Hypothalamus (tissue), 51 donors: ENCODE measurements around the gene LMOD1.
"Not testable (repeated sequence)": the region's sequence is repeated elsewhere in the genome, so short reads cannot be mapped to it uniquely, and the experiment has no call there.

ENCODE experiments used
- DNase-seq, 51 donors: peaks; one replicate each; lab custom pipeline; 2025; lab: John Stamatoyannopoulos, UW

The LMOD1 gene

GRCh38 chr1:201881617-201882016 lies 64.7 kb downstream of the LMOD1 start:
- no peak for DNase-seq

GRCh38 chr1:201880928-201881571 lies 65.3 kb downstream of the LMOD1 start:
- no peak for DNase-seq

- DNase-seq = peak in 12 of 51 donors; percentile 24 to 74 (median 41)
Observed at GRCh38 chr1:201877877-201878401, 68.4 kb downstream of the LMOD1 start.

GRCh38 chr1:201876148-201876818 lies 70.1 kb downstream of the LMOD1 start:
- no peak for DNase-seq

- no peak for DNase-seq
Observed at GRCh38 chr1:201874672-201875071, 71.7 kb downstream of the LMOD1 start.

GRCh38 chr1:201870397-201870796 lies 76.0 kb downstream of the LMOD1 start:
- no peak for DNase-seq

GRCh38 chr1:201861448-201861847 lies 84.9 kb downstream of the LMOD1 start:
- DNase-seq = no peak

GRCh38 chr1:201859424-201859823 lies 86.9 kb downstream of the LMOD1 start:
- no peak for DNase-seq

- not testable (repeated sequence) for DNase-seq
Observed at GRCh38 chr1:201856722-201857121, 89.6 kb downstream of the LMOD1 start.

- DNase-seq = no peak
Observed at GRCh38 chr1:201851949-201852348, 94.4 kb downstream of the LMOD1 start.

GRCh38 chr1:201850053-201850397 lies 96.3 kb downstream of the LMOD1 start:
- DNase-seq = peak in 1 of 51 donors; percentile 2

- DNase-seq = peak in 1 of 51 donors; percentile 33
Observed at GRCh38 chr1:201849372-201850052, 96.8 kb downstream of the LMOD1 start.

- DNase-seq = no peak
Observed at GRCh38 chr1:201848230-201848629, 98.1 kb downstream of the LMOD1 start.

- DNase-seq = no peak
Observed at GRCh38 chr1:201847150-201847549, 99.2 kb downstream of the LMOD1 start.
